HL-60 (cell line): ENCODE measurements around the gene EPB41L4B.

Experiments
- CTCF ChIP-seq: IDR thresholded peaks from one replicate; pipeline ENCODE4 v1.5.1; 2011; ENCODE audit warnings: low read length, control low read depth, inconsistent platforms; ENCODE audit not compliant: insufficient read depth
- GABPA ChIP-seq: IDR thresholded peaks from 2 replicates; pipeline ENCODE4 v1.6.1; 2012; ENCODE audit warnings: low read depth
- POLR2AphosphoS5 ChIP-seq: IDR thresholded peaks from 2 replicates; pipeline ENCODE4 v1.6.1; 2012; ENCODE audit warnings: low read depth
- REST ChIP-seq: IDR thresholded peaks from 2 replicates; pipeline ENCODE4 v1.6.1; 2012; ENCODE audit warnings: low read depth; ENCODE audit not compliant: insufficient replicate concordance
- SPI1 ChIP-seq: IDR thresholded peaks from 2 replicates; pipeline ENCODE4 v1.6.1; 2012; ENCODE audit warnings: low read depth, mild to moderate bottlenecking, borderline replicate concordance

GRCh38 chr9:109346904-109347303, 26.0 kb upstream of the EPB41L4B start:
- TF ChIP-seq CTCF, result no peak
- no peak for TF ChIP-seq REST
- no peak for TF ChIP-seq GABPA
- no peak for TF ChIP-seq SPI1
- TF ChIP-seq POLR2AphosphoS5, result no peak
